ENCODE measurements around the gene TP53I13. TPM values are rescaled to one million over a fixed set of nuclear protein-coding genes. Genes with fewer than 3 reads are reported as not detected.
A peak's percentile ranks its signal among the peaks of the same experiment; 100 is the strongest.

Gene TP53I13
- total RNA-seq = 100 to 1,000 TPM in 2 of 4 donors, 10 to 100 TPM in 2; 86.6 to 204 (median 139) TPM

- no peaks in the 10 kb centered on the region for H3K9me3 ChIP-seq
- H3K27me3 ChIP-seq = no peaks in the 10 kb centered on the region
- no peak for TF ChIP-seq CTCF (IDR thresholded peaks at IDR 0.05)
- TF ChIP-seq POLR2A (IDR thresholded peaks at IDR 0.05) = peak; percentile 65 to 88
- peak within 1 kb of the TSS; percentile 66 to 74 (median 69) for H3K4me3 ChIP-seq
- peak; percentile 94 to 98 (median 97) for DNase-seq
- peaks cover 0 to 43% (median 20%) of the 10 kb centered on the region in 4 donors for H3K4me1 ChIP-seq
- peaks cover 0 to 1% (median 0%) of the 10 kb centered on the region in 3 donors for H3K36me3 ChIP-seq
- peak within 1 kb of the TSS; percentile 90 to 94 (median 94) for H3K27ac ChIP-seq
Observed at GRCh38 chr17:29568331-29569244, at the start of gene TP53I13. TSS of gene TP53I13 (plus strand) at chr17:29568701. CDS start at chr17:29568759, 58 bp downstream.

- TF ChIP-seq CTCF (IDR thresholded peaks at IDR 0.05) (no peak), POLR2A (IDR thresholded peaks at IDR 0.05) (no peak)
- Histone ChIP-seq H3K9me3 (no peaks in the 10 kb centered on the region), H3K4me1 (no peaks in the 10 kb centered on the region), H3K4me3 (no peak overlapping the region), H3K27ac (no peak overlapping the region), H3K27me3 (no peaks in the 10 kb centered on the region), H3K36me3 (peaks cover 0 to 88% (median 0%) of the 10 kb centered on the region in 3 donors)
- no peak for DNase-seq
Observed at GRCh38 chr17:29524692-29525091, 43.8 kb upstream of the TP53I13 start.

GRCh38 chr17:29526322-29526721 lies 42.2 kb upstream of the TP53I13 start:
- H3K36me3 ChIP-seq = peaks cover 0 to 84% (median 0%) of the 10 kb centered on the region in 3 donors

GRCh38 chr17:29533976-29534375 lies 34.5 kb upstream of the TP53I13 start:
- TF ChIP-seq POLR2A (IDR thresholded peaks at IDR 0.05) (no peak), CTCF (IDR thresholded peaks at IDR 0.05) (no peak)
- H3K36me3 ChIP-seq = peaks cover 0 to 78% (median 0%) of the 10 kb centered on the region in 3 donors
- H3K27me3 ChIP-seq = no peaks in the 10 kb centered on the region
- H3K27ac ChIP-seq = no peak overlapping the region
- no peaks in the 10 kb centered on the region for H3K9me3 ChIP-seq
- no peak for DNase-seq
- H3K4me3 ChIP-seq = no peak overlapping the region
- H3K4me1 ChIP-seq = no peaks in the 10 kb centered on the region

More at GRCh38 chr17:29526322-29526721, 42.2 kb upstream of the TP53I13 start:
- Histone ChIP-seq H3K4me3 (no peak overlapping the region), H3K27me3 (no peaks in the 10 kb centered on the region), H3K4me1 (no peaks in the 10 kb centered on the region), H3K9me3 (no peaks in the 10 kb centered on the region), H3K27ac (no peak overlapping the region)
- DNase-seq = no peak
- TF ChIP-seq CTCF (IDR thresholded peaks at IDR 0.05) (no peak), POLR2A (IDR thresholded peaks at IDR 0.05) (no peak)

GRCh38 chr17:29544066-29544465 lies 24.4 kb upstream of the TP53I13 start:
- no peak for DNase-seq
- TF ChIP-seq POLR2A (IDR thresholded peaks at IDR 0.05) = no peak
- TF ChIP-seq CTCF (IDR thresholded peaks at IDR 0.05) = no peak

More at GRCh38 chr17:29544066-29544465, 24.4 kb upstream of the TP53I13 start:
- Histone ChIP-seq H3K27ac (no peak overlapping the region), H3K4me3 (no peak overlapping the region), H3K36me3 (peaks cover 0 to 38% (median 6%) of the 10 kb centered on the region in 3 donors), H3K27me3 (no peaks in the 10 kb centered on the region), H3K4me1 (no peaks in the 10 kb centered on the region), H3K9me3 (no peaks in the 10 kb centered on the region)

Data from Peyer's patch (tissue), 4 donors.